KG1 (cell line): ENCODE data around the gene CEP112.

ENCODE experiments used
- DNase-seq: peaks from one replicate; lab custom pipeline; 2025; lab: John Stamatoyannopoulos, UW

CEP112 gene

GRCh38 chr17:66191593-66192377 is at the start of gene CEP112:
Gene CEP112 (minus strand): TSS chr17:66192133.
- peak; percentile 61 for DNase-seq

DNA sequence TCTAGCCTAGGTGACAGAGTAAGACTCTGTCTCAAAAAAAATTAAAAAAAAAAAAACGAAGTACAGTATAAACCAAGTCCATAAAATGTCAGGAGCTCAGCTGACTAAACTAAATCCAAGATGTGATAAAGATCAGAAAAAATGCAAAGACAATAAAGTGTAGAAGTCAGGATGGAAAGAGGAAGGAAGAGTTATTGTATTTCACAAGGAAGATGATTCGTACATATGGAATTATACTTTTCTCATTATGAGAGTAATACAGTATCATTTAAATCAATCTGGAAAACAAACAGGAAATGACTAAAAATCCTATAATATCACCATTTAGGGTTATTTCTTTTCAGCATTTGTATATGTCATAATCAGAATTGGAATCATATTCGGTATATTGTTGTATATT is 48.7 kb upstream of the CEP112 start:
- no peak for DNase-seq

- no peak for DNase-seq
Measured at GRCh38 chr17:66240013-66240412, 48.1 kb upstream of the CEP112 start.

GRCh38 chr17:66235377-66235994 is 43.6 kb upstream of the CEP112 start:
- DNase-seq: no peak

DNA sequence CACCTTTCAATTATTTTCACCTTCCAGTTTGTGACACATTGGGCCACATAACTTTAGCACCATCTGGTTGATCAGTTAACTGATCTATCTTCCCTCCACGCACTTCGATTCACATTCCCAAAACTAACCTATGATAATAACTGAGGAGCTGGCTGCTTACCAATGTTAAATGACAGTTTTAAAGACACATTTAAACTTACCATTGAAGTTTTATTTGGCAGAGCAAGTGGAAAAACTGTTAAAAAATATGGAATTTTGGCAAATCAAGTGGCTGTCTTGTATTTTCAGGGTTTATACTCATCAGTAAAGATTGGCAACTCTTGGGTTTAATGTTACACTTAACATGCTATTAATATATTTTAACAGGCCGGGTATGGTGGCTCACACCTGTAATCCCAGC is 42.7 kb upstream of the CEP112 start:
- DNase-seq: no peak

DNA sequence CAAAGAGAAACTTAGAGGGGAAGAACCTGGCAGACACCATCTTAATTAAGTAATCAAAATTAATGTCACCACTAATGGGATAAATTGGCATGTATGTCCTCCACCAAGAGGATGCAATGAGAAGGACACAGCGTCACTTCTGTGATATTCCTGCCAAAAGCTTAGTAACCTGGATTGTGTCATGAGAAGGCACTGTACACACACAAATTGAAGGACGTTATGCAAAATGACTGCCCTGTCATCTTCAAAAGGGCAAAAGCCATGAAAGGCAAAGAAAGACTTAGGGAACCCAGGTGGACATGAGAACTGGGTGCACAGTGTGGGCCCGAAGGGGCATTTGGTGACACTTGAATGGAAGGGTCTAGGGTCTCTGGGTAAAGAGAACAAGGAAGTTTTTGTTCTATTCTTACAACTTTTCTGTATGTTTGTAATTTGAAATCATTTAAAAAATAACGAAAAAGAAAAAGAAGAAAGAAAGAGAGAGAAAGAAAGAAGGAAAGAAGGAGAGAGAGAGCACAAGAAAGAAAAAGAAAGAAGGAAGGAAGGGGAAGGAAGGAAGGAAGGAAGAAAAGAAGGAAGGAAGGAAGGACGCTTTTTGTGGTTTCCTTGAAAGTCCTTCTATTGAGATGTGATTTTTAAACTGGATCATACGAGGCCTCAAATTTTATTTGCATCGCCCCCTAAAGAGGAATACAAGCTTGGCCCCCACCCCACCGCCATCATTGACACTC is 41.3 kb upstream of the CEP112 start:
- DNase-seq: no peak

- no peak for DNase-seq
Measured at GRCh38 chr17:66230922-66231591, 39.1 kb upstream of the CEP112 start.

DNA sequence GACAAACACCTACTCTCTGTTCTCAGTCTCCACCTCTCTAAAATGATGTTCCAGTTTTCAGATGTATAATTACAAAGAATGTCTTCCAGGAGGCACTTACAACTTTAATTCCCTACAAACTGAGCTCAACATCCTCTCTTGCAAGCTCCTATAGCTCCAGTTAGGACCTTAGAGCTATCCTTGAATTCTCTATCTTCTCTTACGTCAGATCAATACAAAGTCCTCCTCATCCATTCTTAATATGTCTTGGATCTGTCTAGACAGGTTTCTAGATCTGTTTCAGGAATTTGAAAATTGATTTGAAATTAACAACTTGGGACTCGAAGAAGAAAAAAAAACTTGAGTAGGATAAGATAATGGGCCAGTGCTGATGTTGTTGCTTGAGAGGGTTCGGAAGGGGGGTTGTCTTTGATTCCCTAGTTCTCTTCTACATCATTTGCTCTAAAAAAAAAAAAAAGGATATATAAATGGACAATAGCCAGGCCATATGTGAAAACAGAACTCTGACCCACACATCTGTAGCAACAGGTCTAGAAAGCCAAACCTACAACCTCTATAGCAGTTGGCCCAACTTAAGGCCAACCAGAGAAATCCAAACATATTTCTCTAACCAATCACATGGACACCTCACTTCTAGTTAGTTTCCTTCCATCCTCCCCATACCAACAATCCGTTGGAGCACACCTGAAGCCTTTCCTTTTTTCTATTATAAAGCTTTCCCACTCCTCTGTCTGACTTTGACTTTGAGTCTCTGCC is 38.0 kb upstream of the CEP112 start:
- DNase-seq: no peak

- no peak for DNase-seq
Measured at GRCh38 chr17:66228887-66229782, 37.2 kb upstream of the CEP112 start, which contains the start of gene APOH. Gene APOH (minus strand): TSS chr17:66229415. CDS start chr17:66229379, 36 bp downstream.

GRCh38 chr17:66227212-66228045 is 35.5 kb upstream of the CEP112 start:
- DNase-seq: no peak

GRCh38 chr17:66222798-66223350 is 30.9 kb upstream of the CEP112 start:
- no peak for DNase-seq

DNA sequence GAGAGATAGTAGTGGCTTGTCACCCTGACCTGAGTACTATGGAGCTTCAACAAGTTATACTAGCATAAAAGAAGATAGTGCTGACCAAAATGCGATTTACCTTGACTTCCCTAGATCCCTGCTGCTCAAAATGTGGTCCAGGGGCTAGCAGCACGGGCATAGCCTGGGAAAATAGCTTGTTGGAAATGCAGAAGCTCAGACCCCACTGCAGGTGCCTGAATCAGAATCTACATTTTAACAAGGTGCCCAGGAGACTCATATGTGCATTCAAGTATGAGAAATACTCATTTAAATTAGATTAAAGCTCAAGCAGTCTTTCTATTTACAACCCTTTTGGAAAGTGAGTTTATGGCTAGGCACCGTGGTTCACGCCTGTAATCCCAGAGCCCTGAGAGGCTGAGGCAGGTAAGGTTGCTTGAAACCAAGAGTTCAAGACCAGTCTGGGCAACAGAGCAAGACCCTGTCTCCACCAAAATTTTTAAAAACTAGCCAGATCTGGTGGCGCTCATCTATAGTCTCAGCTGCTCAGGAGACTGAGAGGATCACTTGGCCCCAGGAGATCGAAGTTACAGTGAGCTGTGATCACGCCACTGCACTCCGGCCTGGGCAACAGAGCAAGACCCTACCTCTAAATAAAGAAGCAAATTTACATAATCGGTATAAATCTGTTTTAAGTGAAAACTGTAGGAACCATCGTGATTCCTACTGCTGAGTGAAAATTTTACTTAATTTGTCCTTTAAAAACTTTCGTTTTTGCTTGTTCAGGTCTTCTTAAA is 30.0 kb upstream of the CEP112 start:
- DNase-seq: no peak

- no peak for DNase-seq
Measured at GRCh38 chr17:66221343-66221742, 29.4 kb upstream of the CEP112 start.

GRCh38 chr17:66220079-66220835 is 28.3 kb upstream of the CEP112 start:
- DNase-seq: no peak

DNA sequence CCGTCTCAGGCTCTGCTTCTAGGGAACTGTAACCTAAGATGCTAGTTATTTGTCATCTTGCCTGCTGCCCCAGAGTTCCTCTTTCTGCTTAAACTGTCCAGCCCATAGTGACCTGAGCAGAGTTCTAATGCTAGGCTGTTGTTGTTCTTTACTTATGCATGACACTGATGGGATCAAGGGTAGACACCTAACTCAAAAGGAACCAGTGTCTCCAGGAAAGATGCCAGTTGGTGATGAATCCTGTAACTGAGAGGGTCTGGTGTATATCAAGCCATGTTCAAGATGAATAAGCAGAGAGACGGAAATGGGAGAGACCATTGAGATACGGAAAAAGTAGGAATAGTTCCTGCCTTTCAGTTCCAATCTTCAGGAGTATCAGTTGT is 23.6 kb upstream of the CEP112 start:
- no peak for DNase-seq

DNA sequence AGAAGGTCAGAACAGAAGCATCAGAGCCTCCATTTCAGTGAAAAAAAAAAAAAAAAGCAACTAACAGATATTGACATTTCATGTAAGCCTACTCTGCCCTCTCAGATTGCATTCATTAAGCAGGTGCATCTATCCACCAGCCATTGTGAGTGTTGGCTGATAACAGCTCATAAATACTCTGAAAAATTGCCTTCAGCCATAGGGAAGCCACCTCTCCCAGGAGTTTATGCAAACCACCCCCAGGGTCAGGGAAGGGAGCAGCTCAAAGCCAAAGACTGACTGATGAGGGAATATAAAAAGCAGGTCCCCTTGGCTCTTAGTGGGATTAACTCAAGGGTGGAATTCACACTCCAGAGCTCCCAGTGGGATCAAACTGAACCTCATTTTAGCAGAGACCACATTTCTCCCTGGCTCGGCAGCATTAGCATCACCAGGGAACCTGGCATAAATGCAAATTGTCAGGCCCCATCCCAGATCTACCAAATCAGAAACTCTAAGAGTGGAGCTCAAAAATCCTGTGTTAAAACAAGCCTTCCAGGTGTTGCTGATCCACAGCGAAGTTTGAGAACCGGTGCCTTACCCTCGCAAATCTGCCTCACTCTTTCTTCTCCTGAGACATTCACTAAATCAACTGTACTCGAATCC is 23.1 kb upstream of the CEP112 start:
- DNase-seq: no peak
